Endometrium (tissue), 2 donors: Measurements from ENCODE around the gene RANBP9.
A peak's percentile ranks its signal among the peaks of the same experiment; 100 is the strongest.

ENCODE experiments used
- FAIRE-seq: peaks from 2 replicates; lab custom pipeline; 2012; peaks lifted over from hg19 to GRCh38; lab: Jason Lieb, UNC
- donor health status: control.
- donor health status: control.

RANBP9 gene

GRCh38 chr6:13593720-13594119 is 117.9 kb downstream of the RANBP9 start:
- FAIRE-seq = no peak

- no peak for FAIRE-seq
Observed at GRCh38 chr6:13593103-13593502, 118.5 kb downstream of the RANBP9 start.

GRCh38 chr6:13591205-13591921 is 120.3 kb downstream of the RANBP9 start:
- no peak for FAIRE-seq

- FAIRE-seq = no peak
Observed at GRCh38 chr6:13590574-13591153, 121.0 kb downstream of the RANBP9 start.

GRCh38 chr6:13589801-13590200 is 121.8 kb downstream of the RANBP9 start:
- no peak for FAIRE-seq

- no peak for FAIRE-seq
Observed at GRCh38 chr6:13586603-13587542, 124.8 kb downstream of the RANBP9 start.

- FAIRE-seq = no peak
Observed at GRCh38 chr6:13581700-13582229, 129.9 kb downstream of the RANBP9 start.

- FAIRE-seq = no peak
Observed at GRCh38 chr6:13579911-13580310, 131.7 kb downstream of the RANBP9 start.

- FAIRE-seq = no peak
Observed at GRCh38 chr6:13577926-13578325, 133.7 kb downstream of the RANBP9 start.

GRCh38 chr6:13576017-13576416 is 135.6 kb downstream of the RANBP9 start:
- FAIRE-seq = no peak

GRCh38 chr6:13575377-13575775 is 136.3 kb downstream of the RANBP9 start:
- FAIRE-seq = peak; percentile 66

- FAIRE-seq = no peak
Observed at GRCh38 chr6:13574571-13575376, 136.9 kb downstream of the RANBP9 start, which contains the start of gene SIRT5. SIRT5 (plus strand) TSS chr6:13574601; CDS start chr6:13584111, 9,510 bp downstream.

- FAIRE-seq = no peak
Observed at GRCh38 chr6:13574149-13574570, 137.5 kb downstream of the RANBP9 start.

- no peak for FAIRE-seq
Observed at GRCh38 chr6:13573669-13574110, 137.9 kb downstream of the RANBP9 start.

- FAIRE-seq = no peak
Observed at GRCh38 chr6:13572951-13573654, 138.5 kb downstream of the RANBP9 start.

GRCh38 chr6:13572240-13572639 is 139.4 kb downstream of the RANBP9 start:
- FAIRE-seq = no peak
